Activated T-cell treated with anti-CD3 and anti-CD28 coated beads, Interleukin-2, amount 50 U/mL, for 72 hours (primary cell): Measurements from ENCODE around the gene ASIC5. TPM values are rescaled to one million over a fixed set of nuclear protein-coding genes. Genes with fewer than 3 reads are reported as not detected.
"Not testable (repeated sequence)": the region's sequence is repeated elsewhere in the genome, so short reads cannot be mapped to it uniquely, and the experiment has no call there.

Experiments used
- ATAC-seq, 2 donors: fragments of 150-1000 bp; cut with Tn5 transposase; replicated peaks in 1 of 2; 2 replicates each; pipeline ENCODE4 v1.10.0; 2021; ENCODE audit warnings: moderate library complexity in 2 of 2, mild to moderate bottlenecking in 1 of 2
- DNase-seq, 2 donors: peaks; one replicate each; pipeline ENCODE4 v3.0.0; 2021 to 2022; ENCODE audit warnings: mixed read lengths in 1 of 2
- H3K27ac Mint-ChIP-seq: one replicate; pipeline ENCODE4 v1.8.0; 2022; ENCODE audit warnings: mild to moderate bottlenecking, moderate library complexity, mixed read lengths
- H3K27me3 Mint-ChIP-seq: one replicate; pipeline ENCODE4 v1.8.0; 2022; ENCODE audit warnings: low read depth, mixed read lengths
- H3K36me3 Mint-ChIP-seq, 2 donors: one replicate each; pipeline ENCODE4 v1.8.0; 2022; ENCODE audit warnings: mixed read lengths in 2 of 2, mild to moderate bottlenecking in 1 of 2; ENCODE audit not compliant: insufficient read depth in 2 of 2
- H3K4me1 Mint-ChIP-seq: one replicate; pipeline ENCODE4 v1.8.0; 2022; ENCODE audit warnings: low read depth, mixed read lengths
- H3K4me3 Mint-ChIP-seq, 2 donors: one replicate each; pipeline ENCODE4 v1.8.0; 2022; ENCODE audit warnings: mild to moderate bottlenecking in 2 of 2, mixed read lengths in 2 of 2, moderate library complexity in 2 of 2
- H3K9me3 Mint-ChIP-seq, 2 donors: one replicate each; pipeline ENCODE4 v1.8.0; 2022; ENCODE audit warnings: mixed read lengths in 2 of 2
- total RNA-seq, 2 donors: library from RNA; stranded (reverse); gene quantifications; one replicate each; pipeline ENCODE4 v1.2.3, GENCODE V29; 2022

ASIC5 gene
- not detected for total RNA-seq

GRCh38 chr4:155866177-155866576 is at the start of gene ASIC5:
Gene ASIC5, minus strand, starts transcription at chr4:155866277. Its CDS starts 51 bp downstream, at chr4:155866226.
- no peak for ATAC-seq
- H3K27ac Mint-ChIP-seq: no peak within 1 kb of the TSS
- no peak for DNase-seq
- H3K4me1 Mint-ChIP-seq: peaks cover 4% of the 10 kb centered on the region
- H3K27me3 Mint-ChIP-seq: peaks cover 14% of the 10 kb centered on the region
- H3K4me3 Mint-ChIP-seq: no peak within 1 kb of the TSS
- H3K9me3 Mint-ChIP-seq: peaks cover 0 to 3% of the 10 kb centered on the region in 2 donors
- no peaks in the 10 kb centered on the region for H3K36me3 Mint-ChIP-seq

GRCh38 chr4:155914782-155915181 is 48.7 kb upstream of the ASIC5 start:
- no peaks in the 10 kb centered on the region for H3K36me3 Mint-ChIP-seq

GRCh38 chr4:155911905-155912304 is 45.8 kb upstream of the ASIC5 start:
- Mint-ChIP-seq H3K4me3 (peak overlapping the region in 1 of 2 donors; percentile 24), H3K4me1 (peaks cover 7% of the 10 kb centered on the region), H3K27me3 (peaks cover 25% of the 10 kb centered on the region), H3K9me3 (no peaks in the 10 kb centered on the region), H3K36me3 (no peaks in the 10 kb centered on the region), H3K27ac (no peak overlapping the region)
- ATAC-seq (peak; percentile 60 to 78), DNase-seq (no peak)

More at GRCh38 chr4:155914782-155915181, 48.7 kb upstream of the ASIC5 start:
- H3K4me1 Mint-ChIP-seq: no peaks in the 10 kb centered on the region
- DNase-seq (no peak), ATAC-seq (no peak)
- H3K27me3 Mint-ChIP-seq: peaks cover 14% of the 10 kb centered on the region
- no peak overlapping the region for H3K27ac Mint-ChIP-seq
- no peak overlapping the region for H3K4me3 Mint-ChIP-seq
- no peaks in the 10 kb centered on the region for H3K9me3 Mint-ChIP-seq

- no peak for DNase-seq
- Mint-ChIP-seq H3K4me3 (no peak overlapping the region), H3K27ac (no peak overlapping the region), H3K36me3 (no peaks in the 10 kb centered on the region), H3K4me1 (peaks cover 7% of the 10 kb centered on the region), H3K27me3 (peaks cover 21% of the 10 kb centered on the region), H3K9me3 (no peaks in the 10 kb centered on the region)
- no peak for ATAC-seq
Measured at GRCh38 chr4:155909615-155910226, 43.6 kb upstream of the ASIC5 start.

- peak overlapping the region in 1 of 2 donors; percentile 49 for H3K4me3 Mint-ChIP-seq
- ATAC-seq (no peak), DNase-seq (no peak)
- no peak overlapping the region for H3K27ac Mint-ChIP-seq
- peaks cover 7% of the 10 kb centered on the region for H3K4me1 Mint-ChIP-seq
- no peaks in the 10 kb centered on the region for H3K9me3 Mint-ChIP-seq
- peaks cover 15% of the 10 kb centered on the region for H3K27me3 Mint-ChIP-seq
- H3K36me3 Mint-ChIP-seq: no peaks in the 10 kb centered on the region
Measured at GRCh38 chr4:155908187-155909139, 42.4 kb upstream of the ASIC5 start.

- Mint-ChIP-seq H3K27me3 (peaks cover 15% of the 10 kb centered on the region), H3K4me1 (peaks cover 7% of the 10 kb centered on the region), H3K27ac (no peak overlapping the region), H3K36me3 (no peaks in the 10 kb centered on the region), H3K9me3 (no peaks in the 10 kb centered on the region), H3K4me3 (no peak overlapping the region)
- ATAC-seq (no peak), DNase-seq (no peak)
Measured at GRCh38 chr4:155907556-155907955, 41.5 kb upstream of the ASIC5 start.

- Mint-ChIP-seq H3K4me1 (peaks cover 7% of the 10 kb centered on the region), H3K36me3 (no peaks in the 10 kb centered on the region), H3K9me3 (no peaks in the 10 kb centered on the region), H3K4me3 (no peak overlapping the region), H3K27ac (no peak overlapping the region), H3K27me3 (peaks cover 15% of the 10 kb centered on the region)
- DNase-seq: no peak
- ATAC-seq: no peak
Measured at GRCh38 chr4:155906554-155907247, 40.6 kb upstream of the ASIC5 start.

- DNase-seq (no peak), ATAC-seq (no peak)
- Mint-ChIP-seq H3K27me3 (peaks cover 7% of the 10 kb centered on the region), H3K36me3 (no peaks in the 10 kb centered on the region), H3K27ac (no peak overlapping the region), H3K9me3 (no peaks in the 10 kb centered on the region), H3K4me1 (peaks cover 7% of the 10 kb centered on the region), H3K4me3 (no peak overlapping the region)
Measured at GRCh38 chr4:155904331-155904730, 38.3 kb upstream of the ASIC5 start.

- peaks cover 5% of the 10 kb centered on the region for H3K27me3 Mint-ChIP-seq
Measured at GRCh38 chr4:155903453-155903852, 37.4 kb upstream of the ASIC5 start, which contains the start of gene TDO2. Gene TDO2, plus strand, starts transcription at chr4:155903696. Its CDS starts 63 bp downstream, at chr4:155903759.

GRCh38 chr4:155901013-155901412 is 34.9 kb upstream of the ASIC5 start:
- no peaks in the 10 kb centered on the region for H3K27me3 Mint-ChIP-seq

More at GRCh38 chr4:155903453-155903852, 37.4 kb upstream of the ASIC5 start, which contains the start of gene TDO2:
- Mint-ChIP-seq H3K4me1 (peaks cover 7% of the 10 kb centered on the region), H3K27ac (no peak within 1 kb of the TSS), H3K36me3 (no peaks in the 10 kb centered on the region), H3K9me3 (no peaks in the 10 kb centered on the region), H3K4me3 (no peak within 1 kb of the TSS)
- DNase-seq (no peak), ATAC-seq (no peak)

GRCh38 chr4:155900381-155900780 is 34.3 kb upstream of the ASIC5 start:
- H3K27ac Mint-ChIP-seq: no peak overlapping the region
- no peaks in the 10 kb centered on the region for H3K4me1 Mint-ChIP-seq
- peaks cover 0 to 2% of the 10 kb centered on the region in 2 donors for H3K36me3 Mint-ChIP-seq
- H3K27me3 Mint-ChIP-seq: no peaks in the 10 kb centered on the region
- DNase-seq (no peak), ATAC-seq (no peak)
- H3K4me3 Mint-ChIP-seq: no peak overlapping the region
- peaks cover 2% of the 10 kb centered on the region in 2 donors for H3K9me3 Mint-ChIP-seq

More at GRCh38 chr4:155901013-155901412, 34.9 kb upstream of the ASIC5 start:
- DNase-seq: no peak
- no peaks in the 10 kb centered on the region for H3K4me1 Mint-ChIP-seq
- peaks cover 0 to 2% of the 10 kb centered on the region in 2 donors for H3K36me3 Mint-ChIP-seq
- H3K27ac Mint-ChIP-seq: no peak overlapping the region
- no peak for ATAC-seq
- H3K4me3 Mint-ChIP-seq: no peak overlapping the region
- peaks cover 0 to 2% of the 10 kb centered on the region in 2 donors for H3K9me3 Mint-ChIP-seq

- Mint-ChIP-seq H3K4me3 (no peak overlapping the region), H3K4me1 (no peaks in the 10 kb centered on the region), H3K27ac (no peak overlapping the region), H3K9me3 (peaks cover 2 to 3% of the 10 kb centered on the region in 2 donors), H3K36me3 (peaks cover 0 to 2% of the 10 kb centered on the region in 2 donors), H3K27me3 (no peaks in the 10 kb centered on the region)
- ATAC-seq (no peak), DNase-seq (no peak)
Measured at GRCh38 chr4:155899891-155900290, 33.8 kb upstream of the ASIC5 start.

- not testable (repeated sequence) for H3K27me3 Mint-ChIP-seq, H3K4me1 Mint-ChIP-seq, H3K9me3 Mint-ChIP-seq, H3K27ac Mint-ChIP-seq, H3K4me3 Mint-ChIP-seq, H3K36me3 Mint-ChIP-seq, ATAC-seq, DNase-seq
Measured at GRCh38 chr4:155898371-155898770, 32.3 kb upstream of the ASIC5 start.
